Endothelial cell of hepatic sinusoid (primary cell): ENCODE measurements around the gene AGTPBP1.

Source experiments
- in situ Hi-C: cut with HindIII; loops from 2 replicates; pipeline ENCODE4 v1.10.0; 2017; ENCODE audit warnings: low sequenced_read_pairs

The AGTPBP1 gene

GRCh38 chr9:85508616-85509015 is 233.1 kb downstream of the AGTPBP1 start:
- in situ Hi-C loops, result no loop called here

DNA sequence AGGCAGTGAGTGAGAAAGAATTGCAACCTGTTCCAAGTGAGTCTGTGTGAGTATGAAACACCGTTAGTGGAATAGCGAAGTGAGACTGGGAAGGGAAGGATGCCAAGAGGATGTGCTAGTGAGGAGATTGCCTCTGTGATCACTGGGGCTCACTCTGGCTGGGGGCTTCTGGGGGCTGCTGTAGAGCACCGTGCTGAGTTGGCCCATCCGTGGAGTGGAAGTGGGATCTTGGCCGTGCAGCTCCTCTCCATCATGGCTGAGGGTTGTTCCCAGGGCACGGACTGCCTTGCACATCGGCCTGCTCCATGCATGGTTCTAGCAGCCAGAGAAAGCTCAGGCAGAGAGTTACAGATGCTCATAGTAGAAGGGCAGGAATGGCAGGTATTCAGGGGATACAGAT is 236.1 kb downstream of the AGTPBP1 start:
- in situ Hi-C loops, result no loop called here

GRCh38 chr9:85502815-85503655 is 238.7 kb downstream of the AGTPBP1 start:
- in situ Hi-C loops, result no loop called here

- in situ Hi-C loops, result no loop called here
These were observed 239.9 kb downstream of the AGTPBP1 start for GRCh38 chr9:85501882-85502281.

GRCh38 chr9:85501456-85501855 is 240.3 kb downstream of the AGTPBP1 start:
- in situ Hi-C loops, result no loop called here
